SJCRH30 (cell line): ENCODE measurements around the gene FAM153A. TPM values are rescaled to one million over a fixed set of nuclear protein-coding genes. Genes with fewer than 3 reads are reported as not detected.
"Not testable (repeated sequence)": the region's sequence is repeated elsewhere in the genome, so short reads cannot be mapped to it uniquely, and the experiment has no call there.

Experiments used
- DNase-seq, 2 experiments: peaks; one replicate each; pipeline ENCODE4 v3.0.0-alpha.2; 2015 to 2020
- H3K27ac ChIP-seq: fragments of 250-450 bp; sonication (Bioruptor Pico); 2 replicates; pipeline ENCODE4 v1.5.1; 2020; ENCODE audit warnings: mild to moderate bottlenecking, moderate library complexity
- H3K27me3 ChIP-seq: fragments of 250-450 bp; sonication (Bioruptor Pico); 2 replicates; pipeline ENCODE4 v1.5.1; 2020; ENCODE audit warnings: mild to moderate bottlenecking, moderate library complexity
- H3K36me3 ChIP-seq: fragments of 250-450 bp; sonication (Bioruptor Pico); 2 replicates; pipeline ENCODE4 v1.5.1; 2020; ENCODE audit warnings: mild to moderate bottlenecking, moderate library complexity
- H3K4me1 ChIP-seq: fragments of 250-450 bp; sonication (Bioruptor Pico); 2 replicates; pipeline ENCODE4 v1.5.1; 2020; ENCODE audit warnings: mild to moderate bottlenecking, moderate library complexity
- H3K4me3 ChIP-seq: fragments of 250-450 bp; sonication (Bioruptor Pico); 2 replicates; pipeline ENCODE4 v1.5.1; 2020; ENCODE audit warnings: mild to moderate bottlenecking, moderate library complexity
- H3K9me3 ChIP-seq: fragments of 250-450 bp; sonication (Bioruptor Pico); replicated peaks from 2 replicates; pipeline ENCODE4 v1.5.1; 2020; ENCODE audit warnings: mild to moderate bottlenecking, moderate library complexity
- total RNA-seq: library from RNA; depleted of rRNA; stranded (reverse); fragments of >200 nt; shearing (Covaris generic); gene quantifications from 2 replicates; pipeline ENCODE4 v1.2.3, GENCODE V29; 2014

Gene FAM153A
- total RNA-seq, 1 experiment from 2014 or later, result 0.83 TPM

DNA sequence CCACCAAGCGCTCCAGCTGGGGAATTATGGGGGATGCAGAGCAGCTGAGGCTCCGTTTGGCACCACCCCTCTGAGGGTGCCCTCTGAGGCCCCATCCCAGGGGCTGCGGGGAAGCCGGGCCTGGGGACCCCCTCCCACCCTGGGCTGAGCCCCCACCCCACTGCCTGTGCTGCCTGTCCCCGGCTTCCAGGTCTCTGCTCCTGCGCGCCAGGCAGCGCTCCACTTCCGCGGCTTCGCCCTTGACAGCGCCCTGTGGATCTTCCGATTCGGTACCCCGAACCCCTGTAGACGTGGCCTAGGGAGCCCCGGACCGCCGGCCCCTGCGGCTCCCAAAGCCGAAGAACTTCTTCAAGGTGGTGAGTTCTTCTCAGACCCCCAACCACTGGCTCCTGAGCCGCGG is 530 bp downstream of the FAM153A start:
- not testable (repeated sequence) for H3K27ac ChIP-seq, H3K9me3 ChIP-seq, H3K36me3 ChIP-seq, DNase-seq, H3K27me3 ChIP-seq, H3K4me1 ChIP-seq, H3K4me3 ChIP-seq

DNA sequence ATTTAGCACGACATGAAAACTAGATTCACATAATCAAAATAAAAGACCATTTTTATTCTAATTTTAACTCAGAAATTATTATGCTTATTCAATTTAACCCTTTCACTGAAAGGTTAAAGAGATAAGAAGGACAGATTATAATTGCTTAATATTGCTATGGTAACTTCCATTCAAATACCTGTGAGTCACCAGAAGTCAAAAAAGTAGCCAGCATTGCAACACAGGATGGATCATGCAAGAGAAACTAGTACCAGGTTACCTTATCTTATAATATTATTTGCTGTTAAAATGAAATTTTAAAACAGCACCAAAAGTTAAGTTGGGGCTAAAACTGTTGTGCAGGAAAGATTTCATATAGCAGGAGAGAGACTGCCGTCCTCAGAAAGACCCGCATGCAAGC is 11.5 kb downstream of the FAM153A start:
- not testable (repeated sequence) for H3K4me3 ChIP-seq, H3K9me3 ChIP-seq, H3K27me3 ChIP-seq, H3K4me1 ChIP-seq, H3K36me3 ChIP-seq
- DNase-seq, result peak in 1 of 2 experiments; percentile 14
- peak overlapping the region; percentile 64 for H3K27ac ChIP-seq

DNA sequence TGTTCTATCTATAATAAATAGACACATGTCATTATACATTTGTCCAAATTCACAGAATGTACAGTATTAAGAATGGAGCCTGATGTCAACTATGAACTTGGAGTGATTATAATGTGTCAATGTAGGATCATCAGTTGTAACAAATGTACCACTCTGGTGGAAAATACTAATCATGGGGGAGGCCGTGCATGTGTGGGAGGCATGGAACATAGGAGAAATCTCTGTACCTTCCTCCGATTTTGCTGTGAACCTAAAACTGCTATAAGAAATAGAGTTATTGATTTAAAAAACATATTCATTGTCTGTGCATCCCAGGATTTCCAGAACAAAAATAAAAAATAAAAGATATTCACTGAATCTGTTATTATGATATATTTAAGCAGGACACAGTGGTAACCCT is 12.1 kb downstream of the FAM153A start:
- H3K4me1 ChIP-seq, H3K36me3 ChIP-seq, H3K9me3 ChIP-seq, H3K4me3 ChIP-seq, DNase-seq, H3K27me3 ChIP-seq: not testable (repeated sequence)
- peak overlapping the region; percentile 64; the same call in 1 of the 2 replicates for H3K27ac ChIP-seq

DNA sequence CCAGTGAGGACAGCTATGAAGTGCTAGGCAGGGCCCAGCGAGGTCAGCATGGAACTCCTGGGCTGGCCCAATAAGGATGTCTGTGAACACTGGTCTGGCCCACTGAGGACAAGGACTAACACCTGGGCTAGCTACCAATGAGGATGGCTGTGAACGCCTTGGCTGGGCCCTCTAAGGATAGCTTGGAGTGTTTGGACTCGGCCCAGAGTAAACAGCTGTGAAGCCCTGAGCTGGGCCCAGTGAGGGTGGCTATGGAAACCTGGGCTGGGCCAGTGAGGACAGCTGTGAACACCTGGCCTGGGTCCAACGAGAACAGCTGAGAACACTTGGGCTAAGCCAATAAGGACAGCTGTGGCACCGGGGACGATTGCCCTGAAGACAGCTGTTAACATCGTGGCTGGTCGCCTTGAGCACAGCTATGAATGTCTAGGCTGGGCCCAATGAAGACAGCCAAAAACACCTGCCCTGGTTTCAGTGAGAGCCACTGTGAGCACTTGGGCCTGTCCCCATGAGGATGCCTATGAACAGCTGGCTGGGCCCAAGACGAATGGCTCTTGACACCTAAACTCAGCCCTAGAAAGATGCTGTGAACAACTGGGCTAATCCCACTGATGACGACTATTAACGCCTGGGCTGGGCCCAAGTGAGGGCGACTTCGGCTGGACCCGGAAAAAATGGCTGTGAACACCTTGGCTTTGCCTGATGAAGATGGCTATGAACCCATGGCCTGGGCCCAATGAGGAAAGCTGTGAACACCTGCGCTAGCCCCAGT is 18.8 kb downstream of the FAM153A start:
- H3K4me1 ChIP-seq, H3K9me3 ChIP-seq, H3K4me3 ChIP-seq, H3K27ac ChIP-seq, H3K27me3 ChIP-seq, H3K36me3 ChIP-seq: not testable (repeated sequence)
- peak; percentile 91 to 93 for DNase-seq

DNA sequence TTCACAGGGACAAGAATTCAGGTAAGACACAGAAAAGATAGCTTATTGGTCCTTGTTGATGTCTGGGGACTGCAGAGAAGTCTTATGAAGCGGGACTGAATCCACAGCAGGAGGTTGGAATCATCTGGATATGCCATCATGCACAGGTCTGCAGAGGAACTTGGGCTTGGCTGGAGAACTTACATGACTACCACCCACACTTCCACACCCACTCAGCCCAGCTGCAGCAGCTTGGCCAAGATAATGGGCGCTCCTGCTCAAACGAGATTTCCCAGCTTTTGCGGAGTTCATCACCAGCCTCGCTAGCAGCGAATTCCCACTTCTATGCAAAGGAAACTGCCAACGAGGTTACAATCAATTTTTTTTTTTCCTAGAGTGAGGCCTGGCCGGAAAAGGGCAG is 21.7 kb downstream of the FAM153A start:
- H3K9me3 ChIP-seq, H3K36me3 ChIP-seq, H3K4me3 ChIP-seq, H3K27me3 ChIP-seq, H3K27ac ChIP-seq, DNase-seq, H3K4me1 ChIP-seq: not testable (repeated sequence)

DNA sequence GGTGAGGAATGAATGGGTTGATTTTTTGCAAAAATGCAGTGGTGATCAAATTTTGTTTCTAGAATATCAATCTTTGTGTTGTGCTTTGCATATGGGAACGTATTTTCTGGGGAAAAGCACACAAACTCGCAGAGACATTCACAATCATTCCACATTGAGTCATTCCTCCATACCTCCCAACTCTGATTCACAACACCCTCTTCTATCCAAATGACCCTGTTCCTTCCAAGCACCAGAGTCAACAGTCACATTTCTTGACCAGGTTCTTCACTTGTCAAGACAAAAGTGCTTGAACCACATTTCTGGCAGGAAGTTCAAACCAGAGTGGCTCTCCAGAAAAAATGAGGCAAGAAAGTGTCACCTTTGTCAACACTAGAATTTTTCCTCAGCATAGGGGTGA is 35.3 kb downstream of the FAM153A start:
- not testable (repeated sequence) for H3K36me3 ChIP-seq, DNase-seq, H3K27ac ChIP-seq, H3K27me3 ChIP-seq, H3K9me3 ChIP-seq, H3K4me1 ChIP-seq, H3K4me3 ChIP-seq

DNA sequence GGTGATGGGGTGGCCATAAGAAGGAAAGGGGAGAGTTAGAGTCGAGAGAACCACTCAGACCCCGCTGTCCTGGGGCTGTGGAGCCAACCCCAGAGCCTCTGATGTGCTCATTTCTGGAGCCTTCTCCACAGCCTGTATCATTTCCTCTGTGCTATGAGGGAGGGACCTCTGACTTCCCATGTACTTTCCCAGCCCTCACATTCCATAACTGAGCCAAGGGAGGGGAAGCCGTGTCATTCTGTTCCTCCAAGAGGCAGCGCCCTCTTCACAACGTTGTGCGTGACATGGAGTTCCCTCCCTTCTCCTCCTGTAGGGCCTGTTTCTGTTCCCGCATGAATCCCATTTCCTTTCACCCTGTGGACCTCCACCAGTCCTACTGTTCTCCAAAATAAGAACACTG is 57.8 kb downstream of the FAM153A start:
- H3K27ac ChIP-seq, result not testable (repeated sequence)

DNA sequence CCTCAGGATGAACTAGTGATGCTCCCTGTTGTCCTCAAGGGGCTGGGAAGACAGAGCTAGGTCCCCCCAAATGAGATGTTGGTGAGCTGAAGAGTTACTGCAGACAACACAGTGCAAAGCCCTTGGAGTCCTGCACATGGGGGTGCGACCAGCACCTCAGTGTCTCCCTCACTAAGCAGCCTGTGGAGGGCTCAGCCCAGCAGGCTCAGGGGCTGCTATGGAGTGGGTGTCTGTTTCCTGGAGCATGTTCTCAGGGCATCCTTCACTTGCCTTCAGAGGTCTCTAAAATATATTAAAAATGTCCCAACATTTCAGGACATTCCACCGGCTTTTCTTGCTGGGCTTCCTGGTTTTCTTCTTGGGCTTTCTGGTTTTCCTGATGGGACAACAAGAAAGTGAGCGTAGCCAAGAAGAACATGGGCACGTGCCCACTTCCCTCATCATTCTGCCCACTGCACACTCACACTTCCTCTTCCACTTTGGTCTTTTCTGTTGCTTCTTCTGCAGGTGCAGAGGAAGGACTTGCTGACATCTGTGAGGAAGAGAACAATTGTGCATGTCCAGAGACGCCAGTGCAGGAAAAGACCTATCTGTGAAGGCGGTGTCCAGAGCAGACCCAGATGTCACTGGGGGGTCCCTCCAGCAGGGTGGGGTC is 58.7 kb downstream of the FAM153A start:
- not testable (repeated sequence) for H3K9me3 ChIP-seq, H3K4me3 ChIP-seq, H3K4me1 ChIP-seq, H3K27ac ChIP-seq, DNase-seq, H3K36me3 ChIP-seq, H3K27me3 ChIP-seq

More for the DNA sequence above, 57.8 kb downstream of the FAM153A start:
- not testable (repeated sequence) for DNase-seq, H3K4me3 ChIP-seq, H3K27me3 ChIP-seq, H3K36me3 ChIP-seq, H3K4me1 ChIP-seq, H3K9me3 ChIP-seq

DNA sequence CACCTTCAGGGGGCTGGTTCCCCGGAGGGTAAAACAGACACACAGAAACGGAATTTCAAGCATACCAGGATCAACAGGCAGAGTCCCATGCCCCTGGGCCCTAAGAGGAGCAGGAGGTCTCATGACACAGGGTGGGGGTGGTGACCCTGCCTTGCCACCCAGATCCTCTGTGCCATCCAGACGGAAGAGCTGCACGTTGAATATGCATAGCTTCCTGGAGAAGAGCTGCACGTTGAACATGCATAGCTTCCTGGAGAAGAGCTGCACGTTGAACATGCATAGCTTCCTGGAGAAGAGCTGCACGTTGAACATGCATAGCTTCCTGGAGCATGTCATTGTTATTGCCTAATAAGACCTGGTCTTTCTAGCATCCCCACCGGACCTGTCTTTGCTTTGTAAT is 59.9 kb downstream of the FAM153A start:
- H3K9me3 ChIP-seq, H3K27ac ChIP-seq, H3K4me3 ChIP-seq, H3K27me3 ChIP-seq, H3K36me3 ChIP-seq, DNase-seq, H3K4me1 ChIP-seq: not testable (repeated sequence)

DNA sequence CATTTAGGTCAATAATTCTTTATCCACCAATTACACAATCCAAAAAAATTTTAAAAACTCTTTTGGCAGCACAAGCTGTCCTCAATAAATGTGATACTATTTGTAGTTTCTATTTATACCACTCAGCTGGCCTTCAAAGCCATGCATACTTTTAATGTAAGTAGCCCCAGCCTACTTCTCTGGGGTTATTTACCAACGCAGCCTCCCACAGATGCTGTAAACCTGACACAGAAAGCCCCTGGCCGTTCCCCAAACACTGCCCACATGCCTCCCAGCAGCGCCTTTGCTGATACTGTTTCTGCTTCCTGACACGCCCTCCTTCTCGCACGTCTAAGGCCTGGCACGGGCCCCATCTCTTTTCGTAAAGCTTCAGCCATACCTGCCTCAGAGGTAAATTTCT is 62.7 kb downstream of the FAM153A start:
- H3K27ac ChIP-seq, DNase-seq, H3K4me3 ChIP-seq, H3K4me1 ChIP-seq, H3K9me3 ChIP-seq, H3K27me3 ChIP-seq, H3K36me3 ChIP-seq: not testable (repeated sequence)

DNA sequence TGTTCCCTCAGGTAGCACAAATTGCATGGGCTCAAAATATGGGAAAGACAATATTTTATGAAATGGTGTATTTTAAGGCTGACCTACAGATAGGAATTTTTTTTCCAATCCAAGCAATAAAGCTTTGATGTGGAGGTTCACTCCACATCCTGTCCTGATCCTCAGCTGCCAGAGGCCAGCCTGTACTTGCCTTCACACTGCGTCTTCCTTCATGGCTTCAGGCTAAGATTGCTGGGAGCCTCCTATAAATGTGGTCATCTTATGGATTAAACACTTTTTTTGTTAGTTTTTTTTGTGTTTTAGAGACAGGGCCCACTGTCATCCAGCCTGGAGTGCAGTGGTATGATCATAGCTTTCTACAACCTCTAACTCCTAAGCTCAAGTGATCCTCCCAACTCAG is 67.3 kb downstream of the FAM153A start:
- H3K9me3 ChIP-seq, H3K27ac ChIP-seq, H3K27me3 ChIP-seq, H3K36me3 ChIP-seq, H3K4me3 ChIP-seq, H3K4me1 ChIP-seq: not testable (repeated sequence)
- peak; percentile 36 to 58 for DNase-seq

DNA sequence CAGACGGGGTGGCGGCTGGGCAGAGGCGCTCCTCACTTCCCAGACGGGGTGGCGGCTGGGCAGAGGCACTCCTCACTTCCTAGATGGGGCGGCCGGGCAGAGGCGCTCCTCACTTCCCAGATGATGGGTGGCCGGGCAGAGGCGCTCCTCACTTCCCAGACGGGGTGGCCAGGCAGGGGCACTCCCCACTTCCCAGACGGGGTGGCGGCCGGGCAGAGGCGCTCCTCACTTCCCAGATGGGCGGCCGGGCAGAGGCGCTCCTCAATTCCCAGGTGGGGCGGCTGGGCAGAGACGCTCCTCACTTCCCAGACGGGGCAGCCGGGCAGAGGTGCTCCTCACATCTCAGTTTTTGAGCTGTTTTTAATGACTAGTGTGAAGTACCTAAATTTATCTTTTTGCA is 86.6 kb downstream of the FAM153A start:
- not testable (repeated sequence) for H3K4me1 ChIP-seq, DNase-seq, H3K4me3 ChIP-seq, H3K36me3 ChIP-seq, H3K27ac ChIP-seq, H3K9me3 ChIP-seq, H3K27me3 ChIP-seq

DNA sequence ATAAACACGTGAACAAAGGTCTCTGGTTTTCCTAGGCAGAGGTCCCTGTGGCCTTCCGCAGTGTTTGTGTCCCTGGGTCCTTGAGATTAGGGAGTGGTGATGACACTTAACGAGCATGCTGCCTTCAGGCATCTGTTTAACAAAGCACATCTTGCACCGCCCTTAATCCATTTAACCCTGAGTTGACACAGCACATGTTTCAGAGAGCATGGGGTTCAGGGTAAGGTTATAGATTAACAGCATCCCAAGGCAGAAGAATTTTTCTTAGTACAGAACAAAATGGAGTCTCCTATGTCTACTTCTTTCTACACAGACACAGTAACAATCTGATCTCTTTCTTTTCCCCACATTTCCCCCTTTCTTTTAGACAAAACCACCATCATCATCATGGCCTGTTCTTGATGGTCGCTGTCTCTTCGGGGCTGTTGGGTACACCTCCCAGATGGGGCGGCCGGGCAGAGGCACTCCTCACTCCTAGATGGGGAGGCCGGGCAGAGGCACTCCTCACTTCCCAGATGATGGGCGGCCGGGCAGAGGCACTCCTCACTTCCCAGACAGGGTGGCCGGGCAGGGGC is 87.3 kb downstream of the FAM153A start:
- not testable (repeated sequence) for H3K4me1 ChIP-seq, H3K9me3 ChIP-seq, DNase-seq, H3K27me3 ChIP-seq, H3K4me3 ChIP-seq, H3K27ac ChIP-seq, H3K36me3 ChIP-seq

DNA sequence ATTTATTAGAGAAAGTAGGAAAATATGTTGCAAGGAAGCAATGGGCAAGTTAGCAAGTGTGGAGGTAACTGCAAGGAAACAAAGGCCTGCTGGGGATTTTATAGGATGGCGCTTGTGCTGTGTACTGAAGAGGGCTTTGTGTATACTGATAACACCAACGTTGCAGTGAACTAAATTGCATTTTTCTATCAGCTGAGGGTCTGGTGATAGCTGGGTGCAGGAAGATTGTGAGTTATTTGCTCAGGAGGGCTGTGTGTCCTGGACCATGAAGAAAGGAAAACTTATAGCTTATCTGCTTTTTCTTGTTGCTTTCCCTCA is 88.2 kb downstream of the FAM153A start:
- H3K36me3 ChIP-seq, H3K27me3 ChIP-seq, H3K9me3 ChIP-seq, H3K4me3 ChIP-seq, H3K27ac ChIP-seq, H3K4me1 ChIP-seq, DNase-seq: not testable (repeated sequence)

DNA sequence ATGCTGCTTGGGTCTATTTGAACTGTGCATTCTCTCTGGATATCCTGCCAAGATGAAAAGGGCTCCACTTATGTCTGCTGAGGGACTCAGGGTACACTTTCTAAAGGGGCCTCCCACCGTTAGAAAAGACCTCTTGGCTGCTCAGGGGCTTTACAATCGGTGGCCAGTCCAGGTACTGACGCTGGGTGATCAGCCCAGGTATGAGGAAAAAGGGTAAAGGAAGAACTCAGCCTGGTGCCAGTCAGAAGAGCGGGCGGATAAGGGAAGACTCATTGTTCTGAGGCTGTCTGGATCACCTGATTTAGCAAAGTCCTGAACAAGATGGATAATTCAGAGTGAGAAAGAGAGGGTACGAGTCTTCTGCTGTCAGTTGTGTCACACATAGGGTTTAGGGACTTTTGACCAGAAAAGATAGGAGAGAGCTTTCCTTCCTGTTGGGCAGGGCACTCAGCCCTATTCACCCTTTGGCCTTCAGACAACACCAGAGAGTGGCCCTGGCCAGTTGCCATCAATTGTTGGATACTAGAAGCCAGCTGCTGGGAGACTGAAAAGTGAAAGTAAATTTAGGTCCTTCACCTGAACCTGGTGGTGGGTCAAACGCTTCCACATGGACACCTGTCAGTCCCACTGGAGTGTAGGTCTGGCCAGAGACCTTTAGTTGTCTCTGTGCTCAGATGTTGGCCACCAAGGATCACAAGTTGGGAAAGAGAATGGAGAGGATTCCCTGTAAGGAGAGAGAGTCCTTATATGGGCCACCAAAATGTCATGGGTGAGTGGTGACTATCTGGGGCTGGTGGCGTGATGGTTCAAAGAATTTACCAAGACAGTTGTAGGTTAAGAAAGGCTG is 88.8 kb downstream of the FAM153A start:
- DNase-seq, result peak; percentile 9 to 18
- not testable (repeated sequence) for H3K27ac ChIP-seq, H3K9me3 ChIP-seq, H3K4me1 ChIP-seq, H3K36me3 ChIP-seq, H3K27me3 ChIP-seq, H3K4me3 ChIP-seq
